ENCODE results near the gene CSF1R. TPM values are rescaled to one million over a fixed set of nuclear protein-coding genes. Genes with fewer than 3 reads are reported as not detected.

Gene CSF1R
- total and polyA plus RNA-seq, 2 of the 4 experiments (the other 2 are of a cell fraction), result 0.14 to 0.36 TPM

GRCh38 chr5:150069672-150070627 is 16.4 kb downstream of the CSF1R start:
- Histone ChIP-seq H4K5ac (ENCODE audit: low read depth, low read length) (no peak overlapping the region), H2AFZ (replicated peaks; ENCODE audit: low read length, poor library complexity) (peak overlapping the region; percentile 34), H2AK5ac (ENCODE audit: low read depth, low read length) (no peak overlapping the region), H2BK5ac (ENCODE audit: low read depth, low read length, poor library complexity, severe bottlenecking) (no peak overlapping the region), H3K4ac (ENCODE audit: low read depth, low read length) (no peak overlapping the region), H3K79me1 (ENCODE audit: low read depth in 1 of 2, low read length in 2 of 2) (no peaks in the 10 kb centered on the region; a peak in 1 of 4 replicates), H4K91ac (ENCODE audit: insufficient read depth, low read depth, low read length) (no peak overlapping the region), H3K56ac (ENCODE audit: extremely low read depth, insufficient read depth, low read length) (no peak overlapping the region), H3K27me3 (ENCODE audit: control insufficient read depth, insufficient read depth, low read length) (peaks cover 10% of the 10 kb centered on the region), H3K14ac (replicated peaks; ENCODE audit: low read depth, low read length) (no peak overlapping the region), H2BK20ac (ENCODE audit: low read depth, low read length) (no peak overlapping the region), H4K20me1 (ENCODE audit: insufficient read depth, low read length) (no peaks in the 10 kb centered on the region), H3K27ac (ENCODE audit: insufficient read depth, low read length) (no peak overlapping the region), H3K18ac (ENCODE audit: low read depth, low read length) (no peak overlapping the region), H3K4me2 (ENCODE audit: low read depth, low read length) (no peak overlapping the region), H2BK120ac (ENCODE audit: low read depth, low read length) (no peak overlapping the region), H3K36me3 (ENCODE audit: control insufficient read depth, insufficient read depth, low read length) (no peaks in the 10 kb centered on the region), H3K4me1 (ENCODE audit: control insufficient read depth, insufficient read depth, low read length) (peaks cover 25% of the 10 kb centered on the region), H3K9ac (ENCODE audit: low read depth, low read length) (no peak overlapping the region), H3K9me3 (ENCODE audit: control insufficient read depth, insufficient read depth, low read length) (peaks cover 9% of the 10 kb centered on the region), H4K8ac (ENCODE audit: low read depth in 2 of 2, low read length in 2 of 2) (no peak overlapping the region), H3K23ac (ENCODE audit: low read depth, low read length) (no peak overlapping the region), H2BK15ac (ENCODE audit: low read depth, low read length) (no peak overlapping the region), H3K4me3 (ENCODE audit: insufficient read depth, low read depth, low read length) (no peak overlapping the region), H3K9me1 (ENCODE audit: insufficient read depth, low read length) (peaks cover 30% of the 10 kb centered on the region), H2AK9ac (replicated peaks; ENCODE audit: low read depth, low read length, poor library complexity) (no peak overlapping the region)
- in situ Hi-C loops (cut with MboI; ENCODE audit: low sequenced_read_pairs) (no loop called here), intact Hi-C loops (cut with micrococcal nuclease) (loop anchor here (5.0 kb wide), 1 partner anchor 42 kb away; no protein-coding TSS in a partner anchor), dilution Hi-C loops (cut with HindIII; ENCODE audit: low sequenced_read_pairs, unreplicated experiment) (no loop called here)
- DNase-seq, result no peak
- WGBS, 2 experiments (ENCODE audit: extremely low coverage in 2 of 2, insufficient read length in 1 of 2), result 90% methylated on average over 3 of the region's 25 CpGs; no CpG with 5 or more reads in 1 of the 2 experiments
- POLR2A ChIA-PET (ENCODE audit: unreplicated experiment), result no interaction called here
- TF ChIP-seq FOS (IDR thresholded peaks at IDR 0.05; ENCODE audit: low read depth, low read length) (no peak), CEBPB (IDR thresholded peaks at IDR 0.05; ENCODE audit: low read depth, low read length) (no peak), MXI1 (IDR thresholded peaks at IDR 0.05; ENCODE audit: borderline replicate concordance, low read depth, low read length) (no peak), CTCF (conservative IDR thresholded peaks at IDR 0.05; ENCODE audit: low read depth, low read length) (no peak), MAZ (IDR thresholded peaks at IDR 0.05; ENCODE audit: borderline replicate concordance, low read depth, low read length) (no peak), ELK1 (IDR thresholded peaks at IDR 0.05; ENCODE audit: borderline replicate concordance, low read depth, low read length) (no peak), POLR2A (IDR thresholded peaks at IDR 0.05; ENCODE audit: low read depth, low read length) (no peak), MAFK (IDR thresholded peaks at IDR 0.05; ENCODE audit: low read depth, low read length) (no peak), RAD21 (IDR thresholded peaks at IDR 0.05; ENCODE audit: low read length) (no peak), BHLHE40 (IDR thresholded peaks at IDR 0.05; ENCODE audit: low read depth, low read length) (no peak), USF2 (IDR thresholded peaks at IDR 0.05; ENCODE audit: low read depth, low read length) (no peak)
- no TSS peak for BruUV-seq (replicated peaks)
- CTCF ChIA-PET, result no interaction called here
- ATAC-seq (ENCODE audit: low read depth), result no peak
